8988T (cell line): Measurements from ENCODE around the gene SPOCK1.

Experiments
- DNase-seq: peaks from one replicate; pipeline ENCODE4 v3.0.0; 2011

The SPOCK1 gene

GRCh38 chr5:137134920-137135532 is 364.1 kb downstream of the SPOCK1 start:
- DNase-seq = no peak

DNA sequence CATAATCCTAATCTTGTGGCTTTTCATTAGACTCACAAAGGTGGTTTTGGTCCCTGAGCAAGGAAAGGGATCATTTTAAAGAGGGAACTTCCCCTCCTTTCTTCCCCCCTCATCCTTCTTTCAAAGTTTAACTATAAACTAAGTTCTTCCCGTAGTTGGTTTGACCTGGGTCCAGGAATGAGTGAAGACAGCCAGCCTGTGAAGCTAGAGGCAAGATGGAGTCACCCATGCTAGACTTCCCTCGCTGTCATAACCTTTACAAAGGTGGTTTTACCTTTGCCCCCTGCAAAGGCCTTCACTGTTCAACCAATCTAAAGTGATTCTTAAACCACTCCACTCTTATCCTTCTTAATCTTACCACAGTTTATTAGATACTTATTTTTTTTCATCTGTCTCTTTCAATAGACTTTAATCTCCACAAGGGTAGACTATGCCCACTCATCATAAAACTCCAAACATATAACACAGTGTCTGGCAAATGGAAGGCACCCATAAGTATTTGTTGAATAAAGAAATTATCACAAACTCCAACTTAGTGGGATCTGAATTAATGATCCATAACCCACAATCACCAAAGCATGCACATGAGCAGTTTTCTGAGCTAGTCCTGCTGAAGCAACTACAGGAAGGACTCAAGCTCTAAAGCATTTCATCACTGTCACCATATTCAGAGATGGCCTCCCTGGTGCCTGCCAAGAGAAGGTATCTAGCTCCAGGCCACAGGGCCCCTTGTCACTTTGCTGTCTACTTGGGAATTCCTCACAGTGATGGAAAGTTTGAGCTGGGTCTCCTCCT is 369.0 kb downstream of the SPOCK1 start:
- no peak for DNase-seq

DNA sequence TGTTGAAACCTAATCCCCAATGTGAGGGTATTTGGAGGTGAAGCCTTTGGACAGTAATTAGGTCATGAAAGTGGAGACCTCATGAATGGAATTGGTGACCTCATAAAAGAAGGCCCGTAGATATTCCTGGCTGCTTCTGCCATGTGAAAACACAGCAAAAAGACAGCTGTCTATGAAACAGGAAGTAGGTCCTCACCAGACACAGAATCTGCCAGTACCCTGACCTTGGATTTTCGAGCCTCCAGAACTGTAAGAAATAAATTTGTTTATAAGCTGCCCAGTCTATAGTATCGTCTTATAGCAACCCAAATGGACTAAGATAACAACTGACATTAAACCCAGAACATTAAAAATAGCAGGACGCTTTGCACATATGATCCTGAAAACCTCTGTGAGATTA is 371.1 kb downstream of the SPOCK1 start:
- no peak for DNase-seq

GRCh38 chr5:137126829-137127228 is 372.3 kb downstream of the SPOCK1 start:
- DNase-seq = no peak

DNA sequence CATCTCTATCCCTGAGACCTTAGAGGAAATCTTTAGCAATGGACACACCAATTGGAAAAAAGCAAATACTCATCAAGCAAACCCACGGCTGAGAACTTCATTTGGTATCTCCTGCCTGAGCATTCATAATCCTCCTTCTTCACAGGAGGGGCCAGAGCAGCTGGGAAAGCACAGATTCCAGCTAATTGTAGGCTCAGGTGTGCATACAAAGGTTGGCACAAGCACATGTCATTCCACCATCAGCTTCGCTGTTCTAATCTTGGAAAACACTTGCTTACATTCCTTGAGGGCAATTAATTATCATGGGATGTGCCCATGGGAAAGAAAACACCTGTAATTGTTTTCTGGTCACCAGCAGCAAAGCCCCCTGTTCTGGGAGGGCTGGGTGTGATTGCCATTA is 376.6 kb downstream of the SPOCK1 start:
- DNase-seq = no peak

DNA sequence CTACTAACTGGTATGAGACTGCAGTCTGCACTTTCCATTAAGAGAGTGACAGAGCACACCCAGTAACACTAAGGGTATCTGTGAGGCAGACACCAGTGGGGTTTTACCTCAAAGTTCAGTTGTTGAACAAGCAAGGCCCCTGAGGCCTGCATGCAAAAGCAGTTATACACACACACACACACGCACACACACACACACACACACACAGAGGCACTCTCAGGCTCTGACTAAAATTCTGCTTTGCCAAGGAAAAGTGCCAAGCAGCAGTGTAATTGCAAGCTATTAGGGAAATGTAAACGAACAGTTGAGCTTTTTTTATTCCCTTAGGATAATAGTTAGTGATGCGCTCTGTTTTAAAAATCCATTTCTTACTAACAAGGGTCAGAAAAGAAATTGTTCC is 377.1 kb downstream of the SPOCK1 start:
- DNase-seq = no peak

GRCh38 chr5:137119321-137119720 is 379.8 kb downstream of the SPOCK1 start:
- DNase-seq = no peak

DNA sequence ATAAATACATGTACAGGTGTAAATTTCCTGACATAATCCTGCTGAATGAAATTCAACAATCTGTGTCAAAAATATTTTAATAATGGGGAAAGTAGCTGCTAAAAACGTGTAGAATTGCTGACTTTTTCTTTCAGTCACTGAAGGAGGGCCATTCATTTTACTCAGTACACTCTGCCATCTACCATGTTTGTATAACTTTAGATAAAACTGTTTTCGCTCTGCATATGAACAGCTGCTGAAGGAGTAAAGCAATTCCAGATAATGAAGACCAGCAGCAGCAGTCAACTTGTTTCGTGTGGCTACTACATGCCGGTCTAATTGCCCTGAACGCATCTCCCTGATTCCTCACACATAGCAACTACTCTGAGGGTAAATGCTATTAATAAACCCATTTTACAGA is 380.5 kb downstream of the SPOCK1 start:
- no peak for DNase-seq

DNA sequence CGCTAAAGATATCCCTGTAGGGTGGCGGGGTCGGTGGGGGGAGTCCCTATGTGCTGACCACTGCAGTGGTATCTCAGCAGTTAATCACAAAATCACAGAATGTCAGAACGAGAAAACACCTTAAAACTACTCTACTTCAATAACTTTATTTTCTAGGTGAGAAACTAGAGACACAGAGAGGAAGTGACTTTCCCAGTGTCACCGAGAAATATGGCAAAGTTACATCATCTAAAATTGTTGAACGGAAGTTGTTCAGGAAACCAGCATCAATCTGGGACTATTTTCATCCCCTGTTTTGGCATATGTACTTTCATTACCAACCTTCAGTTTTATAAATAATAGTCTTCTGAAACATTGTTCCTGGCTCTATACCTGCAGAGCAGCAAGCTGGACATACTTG is 384.0 kb downstream of the SPOCK1 start:
- DNase-seq = no peak

- DNase-seq = no peak
These were observed 384.6 kb downstream of the SPOCK1 start for GRCh38 chr5:137114529-137114928.

DNA sequence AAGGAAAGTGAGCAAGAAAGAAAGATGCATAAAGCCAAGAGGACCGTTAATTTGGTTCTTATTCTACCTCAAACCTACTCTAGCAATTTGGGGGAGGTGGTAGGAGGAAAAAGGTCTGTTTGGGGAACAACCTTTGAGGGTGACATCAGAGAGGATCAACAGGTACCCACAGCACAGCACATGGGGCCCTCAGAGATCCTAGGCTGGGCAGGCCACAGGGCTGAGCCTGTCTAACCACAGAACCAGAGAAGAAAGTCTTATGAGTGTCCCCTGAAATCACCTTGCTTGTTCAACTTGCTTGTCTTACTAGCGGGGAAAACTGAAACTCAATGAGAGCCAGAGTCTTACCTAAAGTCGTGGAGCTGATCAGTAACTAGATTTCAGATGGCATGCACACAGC is 385.2 kb downstream of the SPOCK1 start:
- no peak for DNase-seq

GRCh38 chr5:137113161-137113560 is 386.0 kb downstream of the SPOCK1 start:
- no peak for DNase-seq

DNA sequence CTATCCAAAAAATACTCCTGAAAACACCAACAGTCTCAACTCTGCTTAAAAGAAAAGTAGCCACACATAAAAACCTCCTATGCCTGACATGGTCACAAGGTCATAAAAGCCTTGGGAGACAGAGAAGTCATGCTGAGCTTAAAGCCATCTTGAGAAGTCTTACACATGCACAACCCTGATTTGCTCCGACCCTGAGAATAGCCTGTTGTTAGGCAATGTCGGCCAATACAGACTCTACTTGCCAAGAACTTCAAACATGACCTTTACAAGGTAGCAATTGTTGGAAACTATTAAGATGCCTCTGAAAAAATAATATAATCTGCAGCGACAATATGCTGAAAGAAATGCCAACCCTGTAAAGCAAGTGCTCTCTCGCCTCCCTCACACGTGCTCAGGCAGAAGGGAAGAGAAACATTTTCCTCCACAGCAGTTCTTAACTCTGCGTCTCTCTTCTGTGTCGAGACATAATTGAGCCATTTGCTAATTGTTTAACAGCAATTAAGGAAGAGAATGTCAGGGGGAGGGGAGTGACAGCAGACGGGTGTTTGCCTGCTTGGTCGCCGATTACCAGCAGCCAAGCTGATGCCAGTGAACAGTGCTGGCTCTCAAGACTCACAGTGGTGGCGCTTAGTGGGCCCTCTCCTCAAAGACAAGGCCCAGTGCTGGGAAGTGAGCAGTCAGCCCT is 393.6 kb downstream of the SPOCK1 start:
- DNase-seq = no peak

DNA sequence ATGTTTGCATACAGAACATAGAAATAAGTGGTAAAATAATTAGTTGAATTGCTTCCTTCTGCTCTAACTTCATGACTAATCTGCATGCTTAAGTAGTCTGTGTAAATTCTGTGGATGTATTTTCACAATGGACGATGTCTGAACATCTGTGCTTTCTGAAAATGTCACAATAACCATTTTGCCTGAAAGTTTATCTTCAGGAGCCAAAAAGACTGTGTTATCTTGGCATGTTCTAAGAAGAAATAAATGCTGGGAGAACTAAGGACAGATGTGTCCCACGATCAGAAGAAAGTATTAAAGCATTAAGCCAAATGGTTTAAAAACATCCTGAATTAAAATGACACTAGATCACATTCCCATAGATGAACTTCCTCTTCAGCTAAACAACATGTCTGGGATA is 397.6 kb downstream of the SPOCK1 start:
- DNase-seq = no peak

DNA sequence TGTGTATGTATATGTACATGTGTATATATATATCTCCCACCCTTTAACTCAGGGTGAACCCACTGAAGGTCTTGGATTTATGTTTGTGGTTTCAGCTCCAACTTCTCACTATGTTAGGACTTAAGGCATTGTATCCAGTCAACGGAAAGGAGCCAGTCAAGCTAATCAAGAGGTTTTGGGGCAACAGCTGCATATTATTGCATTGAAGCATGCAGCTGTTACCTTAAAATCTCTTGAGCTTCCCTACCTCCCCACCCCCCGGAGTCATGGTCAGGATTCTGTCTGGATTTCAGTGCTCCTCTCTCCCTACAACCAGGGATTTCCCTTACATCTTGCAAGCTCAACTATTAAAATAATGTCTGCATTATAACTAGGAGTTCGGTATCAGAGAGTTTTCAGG is 399.5 kb downstream of the SPOCK1 start:
- no peak for DNase-seq

DNA sequence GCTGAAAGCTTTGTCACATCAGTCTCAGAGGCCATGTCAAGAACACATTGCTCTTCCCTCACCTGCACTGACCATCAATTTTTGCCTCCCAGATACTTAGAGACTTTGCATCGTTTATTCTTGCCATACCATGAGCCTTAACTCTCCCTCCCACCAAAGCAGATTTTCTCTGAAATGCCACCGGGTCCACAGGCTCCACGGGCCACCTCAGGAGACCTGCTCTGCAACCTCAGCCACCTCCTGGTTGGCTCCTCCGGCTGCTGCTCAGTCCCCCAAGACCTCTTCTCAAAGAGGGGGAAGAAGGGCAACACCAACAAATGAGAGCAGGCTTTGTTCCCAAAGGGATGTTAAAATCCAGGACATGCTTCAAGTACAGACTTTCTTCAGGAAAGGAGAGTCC is 400.5 kb downstream of the SPOCK1 start:
- DNase-seq = no peak

DNA sequence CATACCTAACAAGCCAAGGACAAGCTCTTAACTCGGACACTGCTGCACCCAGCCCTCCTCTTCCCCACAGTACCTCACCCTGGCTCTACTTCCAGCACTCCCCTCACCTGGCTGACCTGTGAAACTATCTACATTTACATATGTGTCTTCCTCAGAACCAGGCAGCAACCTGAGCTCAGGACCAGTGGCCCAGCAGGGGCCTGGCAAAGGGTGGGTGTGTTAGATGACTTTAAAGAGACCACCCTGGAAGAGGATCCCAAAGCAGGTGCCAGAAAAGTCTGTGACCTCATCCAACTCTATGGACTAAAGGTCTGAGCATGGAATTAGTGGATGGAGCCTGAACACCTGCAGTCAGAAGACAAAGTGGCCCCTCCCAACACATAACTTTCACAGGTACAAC is 400.9 kb downstream of the SPOCK1 start:
- DNase-seq = no peak

- DNase-seq = no peak
These were observed 401.9 kb downstream of the SPOCK1 start for GRCh38 chr5:137097203-137097602.

GRCh38 chr5:137096149-137097103 is 402.7 kb downstream of the SPOCK1 start:
- no peak for DNase-seq

GRCh38 chr5:137095597-137095996 is 403.5 kb downstream of the SPOCK1 start:
- DNase-seq = no peak

GRCh38 chr5:137092831-137093230 is 406.3 kb downstream of the SPOCK1 start:
- DNase-seq = no peak

DNA sequence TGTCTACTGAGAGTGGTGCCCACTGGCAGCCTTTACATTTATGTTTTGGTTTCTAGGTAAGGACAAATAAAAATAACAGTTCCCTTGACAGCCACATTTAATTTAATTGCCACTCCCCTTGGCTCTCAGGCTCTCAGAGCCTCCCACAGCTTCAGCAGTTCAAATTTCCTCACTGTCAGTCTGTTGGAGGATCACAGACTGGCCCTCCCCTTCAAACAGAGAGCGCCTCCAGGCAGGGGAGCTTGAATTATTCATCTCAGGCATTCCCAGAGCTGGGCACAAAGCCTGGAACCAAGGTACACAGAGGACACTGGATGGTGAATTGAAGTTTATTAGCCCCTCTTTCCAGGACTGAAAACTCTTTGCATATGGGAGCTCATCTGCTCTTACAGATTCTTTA is 407.7 kb downstream of the SPOCK1 start:
- DNase-seq = no peak

DNA sequence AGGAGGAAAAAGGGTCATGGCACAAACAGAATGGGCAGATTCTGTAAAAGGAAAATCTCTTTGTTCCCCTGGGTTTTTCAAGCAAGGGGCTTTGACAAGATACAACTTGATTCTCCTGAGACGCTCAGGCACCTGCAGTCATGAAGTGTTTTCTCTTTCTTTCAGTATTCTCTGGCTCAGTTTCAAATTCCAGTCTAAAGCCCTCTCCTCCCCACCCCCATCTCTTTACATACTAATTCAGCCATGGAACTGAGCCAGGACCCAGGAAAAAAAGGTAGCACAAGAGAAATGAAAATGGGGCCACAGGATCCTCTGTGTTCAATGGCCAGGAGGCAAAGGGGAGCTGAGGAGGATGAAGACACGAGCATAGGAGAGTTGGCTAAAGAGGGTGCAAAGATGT is 408.4 kb downstream of the SPOCK1 start:
- no peak for DNase-seq
